GM06990 (cell line): ENCODE data around the gene SNX10.

Experiments used
- DNase-seq: peaks from one replicate; pipeline ENCODE4 v3.0.0-alpha.2; 2011; ENCODE audit not compliant: insufficient read length; ENCODE audit errors: extremely low read depth
- H3K27me3 ChIP-seq: replicated peaks from 2 replicates; pipeline ENCODE4 v1.6.0; 2011; ENCODE audit warnings: low read length; ENCODE audit not compliant: control insufficient read depth, insufficient read depth
- H3K36me3 ChIP-seq: 2 replicates; pipeline ENCODE4 v1.5.1; 2011; ENCODE audit warnings: low read length; ENCODE audit not compliant: control insufficient read depth, insufficient read depth
- H3K4me3 ChIP-seq: replicated peaks from 2 replicates; pipeline ENCODE4 v1.5.1; 2011; ENCODE audit warnings: low read depth, mild to moderate bottlenecking, control low read depth, low read length
- CTCF ChIP-seq: IDR thresholded peaks from 2 replicates; pipeline ENCODE4 v1.5.1; 2011; ENCODE audit warnings: low read length, control low read depth, mild to moderate bottlenecking, inconsistent platforms; ENCODE audit not compliant: insufficient read depth, poor library complexity, severe bottlenecking

The SNX10 gene

DNA sequence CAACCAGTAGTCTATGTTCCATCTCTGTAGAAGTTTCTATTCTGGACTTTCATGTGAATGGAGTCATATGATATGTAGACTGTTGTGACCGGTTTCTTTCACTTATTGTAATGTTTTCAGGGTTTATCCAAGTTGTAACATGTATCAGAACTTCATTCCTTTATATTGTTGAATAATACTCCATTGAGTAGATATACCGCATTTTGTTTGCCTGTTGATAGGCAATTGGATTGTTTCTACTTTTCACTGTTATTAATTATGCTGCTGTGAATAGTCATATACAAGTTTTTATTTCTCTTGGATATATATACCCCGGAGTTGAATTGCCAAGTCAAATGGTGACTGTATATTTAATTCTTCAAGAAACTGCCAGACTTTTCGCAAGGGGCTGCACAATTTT lies 40.1 kb downstream of the SNX10 start:
- TF ChIP-seq CTCF: no peak
- no peak overlapping the region for H3K4me3 ChIP-seq
- no peaks in the 10 kb centered on the region for H3K36me3 ChIP-seq
- DNase-seq: no peak
- no peaks in the 10 kb centered on the region for H3K27me3 ChIP-seq

- Histone ChIP-seq H3K36me3 (no peaks in the 10 kb centered on the region), H3K27me3 (no peaks in the 10 kb centered on the region), H3K4me3 (no peak overlapping the region)
- TF ChIP-seq CTCF: no peak
- DNase-seq: no peak
These were observed 41.0 kb downstream of the SNX10 start for GRCh38 chr7:26332698-26333097.

DNA sequence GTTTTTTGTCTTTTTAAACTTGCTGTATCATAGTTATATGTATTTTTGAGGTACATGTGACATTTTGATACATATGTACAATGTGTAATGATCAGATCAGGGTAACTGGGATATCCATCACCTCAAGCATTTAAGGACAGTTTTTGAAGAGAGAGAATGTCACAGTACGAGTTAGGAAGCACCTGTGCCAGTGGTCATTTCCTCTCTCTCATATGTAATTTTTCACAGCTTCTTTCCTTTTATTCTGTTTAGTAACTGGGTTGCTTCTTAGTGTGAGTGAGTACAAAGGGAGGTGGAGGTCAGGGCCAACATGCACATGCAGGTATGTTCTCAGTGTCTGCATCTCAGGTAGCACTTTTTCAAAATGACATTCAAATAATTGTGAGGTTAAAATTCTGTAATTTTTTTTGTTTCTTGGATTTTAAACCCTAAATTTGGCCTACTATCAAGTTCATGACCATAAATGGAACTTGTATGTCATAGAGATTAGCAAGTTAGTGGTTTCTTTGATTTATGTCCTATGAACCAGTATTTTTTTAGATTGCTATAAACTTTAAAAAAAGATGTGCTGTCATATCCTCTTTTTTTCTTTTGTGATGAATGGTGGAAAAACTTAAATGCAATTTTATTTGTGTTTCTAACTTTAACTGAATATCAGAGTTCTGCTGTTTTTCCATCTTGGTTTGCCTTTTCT lies 42.7 kb downstream of the SNX10 start:
- Histone ChIP-seq H3K27me3 (no peaks in the 10 kb centered on the region), H3K36me3 (no peaks in the 10 kb centered on the region), H3K4me3 (no peak overlapping the region)
- no peak for DNase-seq
- no peak for TF ChIP-seq CTCF

GRCh38 chr7:26337232-26337865 lies 45.7 kb downstream of the SNX10 start:
- Histone ChIP-seq H3K36me3 (no peaks in the 10 kb centered on the region), H3K4me3 (no peak overlapping the region), H3K27me3 (no peaks in the 10 kb centered on the region)
- no peak for TF ChIP-seq CTCF
- no peak for DNase-seq

DNA sequence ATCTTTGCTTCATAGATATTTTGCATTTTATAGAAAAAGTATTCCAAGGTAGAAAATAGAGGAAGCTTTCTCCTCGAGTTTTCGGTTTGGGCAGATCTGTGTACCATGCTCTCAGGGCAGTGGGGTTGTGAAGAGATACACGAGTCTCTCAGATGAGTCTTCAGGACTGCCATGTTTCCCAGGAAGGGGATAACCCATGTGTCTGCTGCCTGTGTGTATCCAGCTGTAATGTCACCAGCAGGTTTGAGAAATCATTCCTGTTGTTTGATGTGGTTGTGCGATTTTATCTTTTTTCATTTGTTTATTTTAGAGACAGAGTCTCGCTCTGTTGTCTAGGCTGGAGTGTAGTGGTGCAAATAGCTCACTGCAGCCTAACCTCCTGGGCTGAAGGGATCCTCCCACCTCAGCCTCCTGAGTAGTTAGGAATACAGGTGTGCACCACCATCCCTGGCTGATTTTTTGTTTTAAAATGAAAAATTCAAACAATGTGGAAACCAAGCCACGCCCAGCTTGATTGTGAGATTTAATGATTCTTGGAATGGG lies 48.9 kb downstream of the SNX10 start:
- no peaks in the 10 kb centered on the region for H3K27me3 ChIP-seq
- TF ChIP-seq CTCF: no peak
- DNase-seq: no peak
- no peaks in the 10 kb centered on the region for H3K36me3 ChIP-seq
- H3K4me3 ChIP-seq: no peak overlapping the region
